PC-3 (cell line): Measurements from ENCODE around the gene PAQR5. TPM values are rescaled to one million over a fixed set of nuclear protein-coding genes. Genes with fewer than 3 reads are reported as not detected.

ENCODE experiments used
- ATAC-seq: fragments of 200-7000 bp; cut with Tn5 transposase; 2 replicates; pipeline ENCODE4 v1.9.1; 2020; ENCODE audit warnings: mild to moderate bottlenecking, moderate library complexity
- BruUV-seq: library from RNA; stranded (reverse); fragments of 400-500 nt; replicated peaks from 2 replicates; lab custom pipeline; 2021; lab: Mats Ljungman, UMichigan
- CTCF ChIA-PET: fragments of 300-600 bp; sonication (Branson Sonifier 250); formaldehyde crosslinking; loops from one replicate; lab custom pipeline; 2022; ENCODE audit warnings: antibody characterized with exemption; lab: Charles Lee
- POLR2A ChIA-PET: fragments of 300-600 bp; sonication (Branson Sonifier 250); formaldehyde crosslinking; loops from one replicate; lab custom pipeline; 2022; ENCODE audit warnings: antibody characterized with exemption; ENCODE audit not compliant: unreplicated experiment; lab: Charles Lee
- DNase-seq: peaks from one replicate; pipeline ENCODE4 v3.0.0-alpha.2; 2015
- H2AFZ ChIP-seq: fragments of 300-600 bp; sonication (generic); 2 replicates; pipeline ENCODE4 v1.6.0; 2016; ENCODE audit warnings: antibody characterized with exemption, low read length
- H3F3A ChIP-seq: fragments of 300-600 bp; sonication (generic); one replicate; pipeline ENCODE4 v1.6.0; 2017; ENCODE audit warnings: antibody characterized with exemption, low read length, control low read depth, mild to moderate bottlenecking; ENCODE audit not compliant: unreplicated experiment
- H3K27ac ChIP-seq: fragments of 300-600 bp; sonication (generic); 2 replicates; pipeline ENCODE4 v1.5.1; 2016; ENCODE audit warnings: mild to moderate bottlenecking, low read length
- H3K27me3 ChIP-seq: fragments of 300-600 bp; sonication (generic); 2 replicates; pipeline ENCODE4 v1.6.1; 2016; ENCODE audit warnings: low read length, mixed read lengths
- H3K36me3 ChIP-seq: fragments of 300-600 bp; sonication (generic); 2 replicates; pipeline ENCODE4 v1.6.1; 2016; ENCODE audit warnings: low read depth, mixed run types, low read length, mixed read lengths
- H3K4me1 ChIP-seq: fragments of 300-600 bp; sonication (generic); 2 replicates; pipeline ENCODE4 v1.5.1; 2016; ENCODE audit warnings: low read length; ENCODE audit not compliant: insufficient read depth
- H3K4me2 ChIP-seq: fragments of 300-600 bp; sonication (generic); 2 replicates; pipeline ENCODE4 v1.6.0; 2016; ENCODE audit warnings: low read length
- H3K4me3 ChIP-seq: fragments of 300-600 bp; sonication (generic); 2 replicates; pipeline ENCODE4 v1.5.1; 2016; ENCODE audit warnings: mild to moderate bottlenecking, low read length, mixed read lengths
- H3K79me2 ChIP-seq: fragments of 300-600 bp; sonication (generic); 2 replicates; pipeline ENCODE4 v1.6.1; 2017; ENCODE audit warnings: low read length, mixed read lengths
- H3K9ac ChIP-seq: fragments of 300-600 bp; sonication (generic); 2 replicates; pipeline ENCODE4 v1.6.0; 2016; ENCODE audit warnings: mild to moderate bottlenecking, low read length
- H3K9me2 ChIP-seq: fragments of 300-600 bp; sonication (generic); replicated peaks from 2 replicates; pipeline ENCODE4 v1.6.1; 2016; ENCODE audit warnings: mixed run types, low read length, mixed read lengths
- H3K9me3 ChIP-seq: fragments of 300-600 bp; sonication (generic); 2 replicates; pipeline ENCODE4 v1.6.1; 2016; ENCODE audit warnings: low read length, mixed read lengths
- H4K20me1 ChIP-seq: fragments of 300-600 bp; sonication (generic); 2 replicates; pipeline ENCODE4 v1.6.1; 2016; ENCODE audit warnings: low read length, mixed read lengths
- CTCF ChIP-seq: fragments of 300-600 bp; sonication (generic); conservative IDR thresholded peaks from 2 replicates; pipeline ENCODE4 v1.5.1; 2017; ENCODE audit warnings: antibody characterized with exemption, low read depth, mild to moderate bottlenecking, low read length
- EZH2 ChIP-seq: fragments of 300-600 bp; sonication (generic); IDR thresholded peaks from one replicate; pipeline ENCODE4 v1.6.1; 2017; ENCODE audit warnings: antibody characterized with exemption, mild to moderate bottlenecking, low read length; ENCODE audit not compliant: unreplicated experiment
- EZH2phosphoT487 ChIP-seq: fragments of 300-600 bp; sonication (generic); IDR thresholded peaks from 2 replicates; pipeline ENCODE4 v1.6.1; 2018; ENCODE audit warnings: mild to moderate bottlenecking, antibody characterized with exemption, low read length, borderline replicate concordance
- intact Hi-C: fragments of 100-400 bp; cut with micrococcal nuclease; formaldehyde crosslinking; loops from 2 replicates; pipeline ENCODE4 v1.9.0; 2023
- total RNA-seq: library from RNA; depleted of rRNA; stranded (reverse); fragments of >200 nt; gene quantifications from 2 replicates; pipeline ENCODE4 v1.2.3, GENCODE V29; 2014

Gene PAQR5
- total RNA-seq, 1 experiment from 2014 or later = 12.2 TPM

- H2AFZ ChIP-seq = no peak overlapping the region
- H3K9ac ChIP-seq = no peak overlapping the region
- no peak overlapping the region for H3K27ac ChIP-seq
- intact Hi-C loops = loop anchor here (1.0 kb wide), 1 partner anchor 206 kb away; no protein-coding TSS in a partner anchor
- POLR2A ChIA-PET = no interaction called here
- ATAC-seq (no peak), DNase-seq (peak; percentile 58)
- H3K4me1 ChIP-seq = no peaks in the 10 kb centered on the region
- no peak overlapping the region for H3K4me2 ChIP-seq
- H3K36me3 ChIP-seq = no peaks in the 10 kb centered on the region
- no TSS peak for BruUV-seq
- H3F3A ChIP-seq = no peaks in the 10 kb centered on the region
- no peaks in the 10 kb centered on the region for H3K9me3 ChIP-seq
- TF ChIP-seq EZH2phosphoT487 (no peak), CTCF (peak; percentile 75), EZH2 (no peak)
- no peaks in the 10 kb centered on the region for H3K79me2 ChIP-seq
- no peaks in the 10 kb centered on the region for H3K9me2 ChIP-seq
- no peak overlapping the region for H3K4me3 ChIP-seq
- H3K27me3 ChIP-seq = no peaks in the 10 kb centered on the region
- CTCF ChIA-PET = interaction anchor here (0.6 kb wide), 2 partner anchors 45 to 209 kb away, joined by 3 read pairs; no protein-coding TSS in a partner anchor
- no peaks in the 10 kb centered on the region for H4K20me1 ChIP-seq
Observed at GRCh38 chr15:69265347-69265955, 33.3 kb upstream of the PAQR5 start.

GRCh38 chr15:69271217-69271616 is 27.5 kb upstream of the PAQR5 start:
- BruUV-seq = no TSS peak
- H3K36me3 ChIP-seq = no peaks in the 10 kb centered on the region
- no peaks in the 10 kb centered on the region for H3K9me3 ChIP-seq
- no peak for TF ChIP-seq EZH2phosphoT487
- TF ChIP-seq CTCF = no peak
- TF ChIP-seq EZH2 = no peak
- H3K27me3 ChIP-seq = no peaks in the 10 kb centered on the region
- H3K9ac ChIP-seq = no peak overlapping the region
- no peak overlapping the region for H3K4me3 ChIP-seq
- intact Hi-C loops = no loop called here
- no peak overlapping the region for H3K27ac ChIP-seq
- no peaks in the 10 kb centered on the region for H3K9me2 ChIP-seq
- H3K79me2 ChIP-seq = no peaks in the 10 kb centered on the region
- no peaks in the 10 kb centered on the region for H3F3A ChIP-seq
- no peak for ATAC-seq
- no peaks in the 10 kb centered on the region for H4K20me1 ChIP-seq
- no peak overlapping the region for H3K4me2 ChIP-seq
- DNase-seq = no peak
- ChIA-PET POLR2A (no interaction called here), CTCF (no interaction called here)
- H2AFZ ChIP-seq = no peak overlapping the region
- no peaks in the 10 kb centered on the region for H3K4me1 ChIP-seq

GRCh38 chr15:69272139-69272538 is 26.6 kb upstream of the PAQR5 start:
- Histone ChIP-seq H3K4me2 (no peak overlapping the region), H3K9me3 (no peaks in the 10 kb centered on the region), H2AFZ (no peak overlapping the region), H3K9me2 (no peaks in the 10 kb centered on the region), H3K27me3 (no peaks in the 10 kb centered on the region), H3K79me2 (no peaks in the 10 kb centered on the region), H3K4me1 (no peaks in the 10 kb centered on the region), H3K4me3 (no peak overlapping the region), H4K20me1 (no peaks in the 10 kb centered on the region), H3F3A (no peaks in the 10 kb centered on the region), H3K9ac (no peak overlapping the region), H3K36me3 (no peaks in the 10 kb centered on the region), H3K27ac (no peak overlapping the region)
- no TSS peak for BruUV-seq
- POLR2A ChIA-PET = no interaction called here
- intact Hi-C loops = no loop called here
- DNase-seq = no peak
- no peak for ATAC-seq
- TF ChIP-seq CTCF = no peak
- no peak for TF ChIP-seq EZH2
- no peak for TF ChIP-seq EZH2phosphoT487
- CTCF ChIA-PET = no interaction called here
